HG03064 (cell line): Measurements from ENCODE around the gene THBD.

ENCODE experiments used
- ATAC-seq: cut with Tn5 transposase; IDR thresholded peaks from one replicate; pipeline ENCODE4 v1.9.1; 2021; ENCODE audit warnings: low read depth; ENCODE audit not compliant: unreplicated experiment

The THBD gene

GRCh38 chr20:23049201-23050075 lies at the start of gene THBD:
THBD (minus strand) TSS chr20:23049672; CDS start chr20:23049504, 168 bp downstream.
- ATAC-seq = no peak

GRCh38 chr20:23097636-23098580 lies 48.4 kb upstream of the THBD start:
- no peak for ATAC-seq

GRCh38 chr20:23096986-23097520 lies 47.6 kb upstream of the THBD start:
- no peak for ATAC-seq

- ATAC-seq = no peak
Observed at GRCh38 chr20:23096097-23096496, 46.6 kb upstream of the THBD start.

- ATAC-seq = no peak
Observed at GRCh38 chr20:23095499-23095898, 46.0 kb upstream of the THBD start.

GRCh38 chr20:23094927-23095326 lies 45.5 kb upstream of the THBD start:
- no peak for ATAC-seq

- ATAC-seq = no peak
Observed at GRCh38 chr20:23094213-23094896, 44.9 kb upstream of the THBD start.

- no peak for ATAC-seq
Observed at GRCh38 chr20:23093613-23094012, 44.1 kb upstream of the THBD start.

GRCh38 chr20:23092861-23093495 lies 43.5 kb upstream of the THBD start:
- ATAC-seq = no peak

GRCh38 chr20:23092384-23092756 lies 42.9 kb upstream of the THBD start:
- no peak for ATAC-seq

- no peak for ATAC-seq
Observed at GRCh38 chr20:23091721-23092383, 42.4 kb upstream of the THBD start.

GRCh38 chr20:23090878-23091277 lies 41.4 kb upstream of the THBD start:
- no peak for ATAC-seq

- no peak for ATAC-seq
Observed at GRCh38 chr20:23090147-23090546, 40.7 kb upstream of the THBD start.

GRCh38 chr20:23088866-23089265 lies 39.4 kb upstream of the THBD start:
- ATAC-seq = no peak

- no peak for ATAC-seq
Observed at GRCh38 chr20:23087587-23088251, 38.2 kb upstream of the THBD start.

- no peak for ATAC-seq
Observed at GRCh38 chr20:23086931-23087411, 37.5 kb upstream of the THBD start.

- ATAC-seq = no peak
Observed at GRCh38 chr20:23086056-23086566, 36.6 kb upstream of the THBD start, which contains the start of gene CD93. CD93 (minus strand) TSS chr20:23086324; CDS start chr20:23086192, 132 bp downstream.

GRCh38 chr20:23085436-23086055 lies 36.1 kb upstream of the THBD start:
- no peak for ATAC-seq
